H9 (cell line): ENCODE data around the gene ZNF800. TPM values are rescaled to one million over a fixed set of nuclear protein-coding genes. Genes with fewer than 3 reads are reported as not detected.

Experiments used
- DNase-seq: peaks from one replicate; pipeline ENCODE4 v3.0.0-alpha.2; 2017
- H2AFZ ChIP-seq: one replicate; pipeline ENCODE4 v1.6.1; 2013; ENCODE audit warnings: mild to moderate bottlenecking, low read length, control low read depth, moderate library complexity
- H2AK5ac ChIP-seq: 2 replicates; pipeline ENCODE4 v1.6.1; 2013; ENCODE audit warnings: low read length, control low read depth, mixed read lengths; ENCODE audit not compliant: insufficient read length
- H2BK120ac ChIP-seq: one replicate; pipeline ENCODE4 v1.6.1; 2013; ENCODE audit warnings: low read depth, mild to moderate bottlenecking, low read length, control low read depth, inconsistent platforms; ENCODE audit not compliant: poor library complexity, severe bottlenecking
- H2BK12ac ChIP-seq: 2 replicates; pipeline ENCODE4 v1.6.1; 2013; ENCODE audit warnings: low read length, control low read depth, mixed read lengths, low read depth; ENCODE audit not compliant: insufficient read length
- H2BK15ac ChIP-seq: 2 replicates; pipeline ENCODE4 v1.6.1; 2013; ENCODE audit warnings: low read depth, low read length, control low read depth
- H2BK20ac ChIP-seq: one replicate; pipeline ENCODE4 v1.6.1; 2013; ENCODE audit warnings: low read depth, mild to moderate bottlenecking, low read length, control low read depth, inconsistent platforms; ENCODE audit not compliant: poor library complexity, severe bottlenecking
- H2BK5ac ChIP-seq: 2 replicates; pipeline ENCODE4 v1.6.1; 2013; ENCODE audit warnings: low read length, control low read depth, mixed read lengths; ENCODE audit not compliant: insufficient read length
- H3K14ac ChIP-seq: 2 replicates; pipeline ENCODE4 v1.6.1; 2013; ENCODE audit warnings: low read length, control low read depth; ENCODE audit not compliant: insufficient read depth
- H3K18ac ChIP-seq: 2 replicates; pipeline ENCODE4 v1.6.1; 2013; ENCODE audit warnings: low read depth, mild to moderate bottlenecking, mixed read lengths, low read length, control low read depth; ENCODE audit not compliant: insufficient read length
- H3K23ac ChIP-seq: 2 replicates; pipeline ENCODE4 v1.6.1; 2013; ENCODE audit warnings: low read length, control low read depth, mixed read lengths, low read depth; ENCODE audit not compliant: insufficient read length
- H3K23me2 ChIP-seq: 2 replicates; pipeline ENCODE4 v1.6.1; 2013; ENCODE audit warnings: low read depth, mild to moderate bottlenecking, mixed read lengths, low read length, control low read depth; ENCODE audit not compliant: insufficient read length, poor library complexity, severe bottlenecking
- H3K27ac ChIP-seq: 2 replicates; pipeline ENCODE4 v1.5.1; 2013; ENCODE audit warnings: low read length, control low read depth, mixed read lengths, low read depth; ENCODE audit not compliant: insufficient read length
- H3K27me3 ChIP-seq: 2 replicates; pipeline ENCODE4 v1.6.1; 2013; ENCODE audit warnings: low read length, control low read depth, inconsistent platforms; ENCODE audit not compliant: insufficient read depth
- H3K4ac ChIP-seq: 2 replicates; pipeline ENCODE4 v1.6.1; 2013; ENCODE audit warnings: low read depth, mild to moderate bottlenecking, control low read depth, inconsistent platforms, low read length, moderate library complexity
- H3K4me1 ChIP-seq: 2 replicates; pipeline ENCODE4 v1.6.1; 2013; ENCODE audit warnings: low read length, control low read depth, inconsistent platforms; ENCODE audit not compliant: insufficient read depth
- H3K4me2 ChIP-seq: 2 replicates; pipeline ENCODE4 v1.6.1; 2013; ENCODE audit warnings: low read length, control low read depth, mixed read lengths; ENCODE audit not compliant: insufficient read length, insufficient read depth
- H3K56ac ChIP-seq: 2 replicates; pipeline ENCODE4 v1.6.1; 2013; ENCODE audit warnings: low read depth, mild to moderate bottlenecking, mixed read lengths, low read length, control low read depth; ENCODE audit not compliant: insufficient read length
- H3K79me1 ChIP-seq: 2 replicates; pipeline ENCODE4 v1.6.1; 2013; ENCODE audit warnings: low read depth, mild to moderate bottlenecking, moderate library complexity, low read length, control low read depth, inconsistent platforms; ENCODE audit not compliant: insufficient read depth, poor library complexity, severe bottlenecking
- H3K79me2 ChIP-seq: 2 replicates; pipeline ENCODE4 v1.6.1; 2013; ENCODE audit warnings: low read length, control low read depth, inconsistent platforms; ENCODE audit not compliant: insufficient read depth
- H3K9ac ChIP-seq: 2 replicates; pipeline ENCODE4 v1.6.1; 2013; ENCODE audit warnings: low read length, control low read depth, mixed read lengths; ENCODE audit not compliant: insufficient read length; ENCODE audit errors: extremely low read depth
- H3K9me3 ChIP-seq: one replicate; pipeline ENCODE4 v1.6.1; 2013; ENCODE audit warnings: low read depth, low read length, inconsistent platforms; ENCODE audit not compliant: control insufficient read depth
- H3T11ph ChIP-seq: one replicate; pipeline ENCODE4 v1.6.1; 2013; ENCODE audit warnings: mild to moderate bottlenecking, low read length, control low read depth, inconsistent platforms
- H4K20me1 ChIP-seq: one replicate; pipeline ENCODE4 v1.6.1; 2013; ENCODE audit not compliant: control insufficient read depth, insufficient read length, insufficient read depth
- H4K5ac ChIP-seq: 2 replicates; pipeline ENCODE4 v1.6.1; 2013; ENCODE audit warnings: low read depth, mild to moderate bottlenecking, mixed read lengths, low read length, control low read depth; ENCODE audit not compliant: insufficient read length
- H4K8ac ChIP-seq: replicated peaks from 2 replicates; pipeline ENCODE4 v1.6.1; 2013; ENCODE audit warnings: low read length, control low read depth, mixed read lengths, low read depth; ENCODE audit not compliant: insufficient read length
- H4K91ac ChIP-seq: 2 replicates; pipeline ENCODE4 v1.6.1; 2013; ENCODE audit warnings: low read depth, mild to moderate bottlenecking, moderate library complexity, mixed read lengths, low read length, control low read depth; ENCODE audit not compliant: insufficient read length
- H3K27ac Mint-ChIP-seq, 3 experiments: 2 replicates in 2 of 3; 3 replicates in 1 of 3; pipeline ENCODE4 v1.8.0; 2020 to 2021; ENCODE audit warnings: mixed read lengths in 3 of 3, mild to moderate bottlenecking in 1 of 3, moderate library complexity in 1 of 3
- H3K27me3 Mint-ChIP-seq: 2 replicates; pipeline ENCODE4 v1.8.0; 2021; ENCODE audit warnings: low read depth, mild to moderate bottlenecking, moderate library complexity, mixed read lengths
- H3K36me3 Mint-ChIP-seq, 3 experiments: 2 replicates in 2 of 3; 3 replicates in 1 of 3; pipeline ENCODE4 v1.8.0; 2020 to 2021; ENCODE audit warnings: low read depth in 3 of 3, mixed read lengths in 3 of 3; ENCODE audit not compliant: insufficient read depth in 1 of 3
- H3K4me1 Mint-ChIP-seq, 2 experiments: 2 replicates each; pipeline ENCODE4 v1.8.0; 2020; ENCODE audit warnings: mixed read lengths in 2 of 2
- H3K4me3 Mint-ChIP-seq, 2 experiments: 2 replicates in 1 of 2; 3 replicates in 1 of 2; pipeline ENCODE4 v1.8.0; 2020 to 2021; ENCODE audit warnings: mild to moderate bottlenecking in 2 of 2, mixed read lengths in 2 of 2, moderate library complexity in 1 of 2
- H3K9me3 Mint-ChIP-seq, 2 experiments: 2 replicates in 1 of 2; 3 replicates in 1 of 2; pipeline ENCODE4 v1.8.0; 2020; ENCODE audit warnings: mild to moderate bottlenecking in 2 of 2, mixed read lengths in 2 of 2, moderate library complexity in 1 of 2
- CTCF ChIP-seq: fragments of 200-600 bp; sonication (generic); conservative IDR thresholded peaks from 3 replicates; pipeline ENCODE4 v1.8.0; 2021; ENCODE audit warnings: antibody characterized with exemption, mild to moderate bottlenecking
- WGBS: extraction: QIAGEN DNeasy Blood & Tissue Kit; methylation state at CpG from one replicate; pipeline ENCODE4 v1.1.7; 2013; ENCODE audit warnings: missing lambda C conversion rate, low lambda C conversion rate, mixed read lengths; ENCODE audit not compliant: insufficient read length; ENCODE audit errors: extremely low coverage; 5-methylcytosine and 5-hydroxymethylcytosine counted together
- total RNA-seq: library from RNA; stranded (reverse); gene quantifications from 2 replicates; pipeline ENCODE4 v1.2.1, GENCODE V29; 2021

The ZNF800 gene
- total RNA-seq, 1 experiment from 2014 or later = 11.0 TPM

- Mint-ChIP-seq H3K27me3 (peaks cover 40% of the 10 kb centered on the region), H3K36me3 (peaks cover 0 to 19% (median 0%) of the 10 kb centered on the region in 3 experiments; a peak in 3 of 7 replicates), H3K4me3 (peak overlapping the region; percentile 89 to 90), H3K4me1 (peaks cover 4 to 16% of the 10 kb centered on the region in 2 experiments; a peak in 3 of 4 replicates), H3K27ac (no peak overlapping the region), H3K9me3 (no peaks in the 10 kb centered on the region; a peak in 2 of 5 replicates)
- no peaks in the 10 kb centered on the region for H3K4me1 ChIP-seq
- H3K23me2 ChIP-seq = peaks cover 11% of the 10 kb centered on the region
- no peak overlapping the region for H2AFZ ChIP-seq
- H3T11ph ChIP-seq = no peak overlapping the region
- WGBS = no CpG with 5 or more reads among the region's 9 CpGs
- H3K56ac ChIP-seq = no peak overlapping the region
- H4K20me1 ChIP-seq = no peaks in the 10 kb centered on the region
- peaks cover 5% of the 10 kb centered on the region; the same call in 1 of the 2 replicates for H3K27me3 ChIP-seq
- no peak for DNase-seq
- TF ChIP-seq CTCF = no peak
- no peak overlapping the region for H4K91ac ChIP-seq
- H3K9ac ChIP-seq = peak overlapping the region; percentile 64
- no peak overlapping the region for H3K4ac ChIP-seq
- no peak overlapping the region for H3K23ac ChIP-seq
- no peak overlapping the region for H3K27ac ChIP-seq
- no peak overlapping the region for H4K8ac ChIP-seq
- H2AK5ac ChIP-seq = no peak overlapping the region
- no peak overlapping the region for H2BK120ac ChIP-seq
- peak overlapping the region; percentile 87 for H3K4me2 ChIP-seq
- no peak overlapping the region for H2BK20ac ChIP-seq
- no peak overlapping the region for H2BK5ac ChIP-seq
- H3K79me2 ChIP-seq = no peaks in the 10 kb centered on the region; the same call in 1 of the 2 replicates
- H3K18ac ChIP-seq = no peak overlapping the region
- no peaks in the 10 kb centered on the region for H3K9me3 ChIP-seq
- H2BK15ac ChIP-seq = no peak overlapping the region
- H2BK12ac ChIP-seq = no peak overlapping the region
- no peak overlapping the region for H3K14ac ChIP-seq
- H4K5ac ChIP-seq = no peak overlapping the region
- no peaks in the 10 kb centered on the region for H3K79me1 ChIP-seq
Observed at GRCh38 chr7:127390817-127391590, 1.5 kb downstream of the ZNF800 start.
